ENCODE measurements around the gene NME3.
A peak's percentile ranks its signal among the peaks of the same experiment; 100 is the strongest.

Gene NME3

DNA sequence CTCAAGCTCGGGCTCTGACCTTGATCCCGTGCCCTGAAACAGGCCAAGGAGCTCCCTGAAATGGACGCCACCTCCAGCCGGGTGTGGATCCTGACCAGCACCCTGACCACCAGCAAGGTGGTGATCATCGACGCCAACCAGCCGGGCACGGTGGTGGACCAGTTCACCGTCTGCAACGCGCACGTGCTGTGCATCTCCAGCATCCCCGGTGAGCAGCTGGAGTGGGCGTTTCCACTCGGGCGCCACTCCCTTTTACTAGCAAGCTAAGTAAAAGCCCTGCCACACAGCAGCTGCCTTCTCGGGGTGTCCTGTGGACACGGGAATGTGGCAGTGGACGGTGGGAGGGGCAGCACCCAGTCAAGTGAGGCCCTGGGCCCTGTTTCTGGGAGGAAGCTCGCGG, 6.4 kb downstream of the NME3 start:
- DNase-seq (ENCODE audit: extremely low read depth, low read depth), result no peak
- TF ChIP-seq, protein P1, sequence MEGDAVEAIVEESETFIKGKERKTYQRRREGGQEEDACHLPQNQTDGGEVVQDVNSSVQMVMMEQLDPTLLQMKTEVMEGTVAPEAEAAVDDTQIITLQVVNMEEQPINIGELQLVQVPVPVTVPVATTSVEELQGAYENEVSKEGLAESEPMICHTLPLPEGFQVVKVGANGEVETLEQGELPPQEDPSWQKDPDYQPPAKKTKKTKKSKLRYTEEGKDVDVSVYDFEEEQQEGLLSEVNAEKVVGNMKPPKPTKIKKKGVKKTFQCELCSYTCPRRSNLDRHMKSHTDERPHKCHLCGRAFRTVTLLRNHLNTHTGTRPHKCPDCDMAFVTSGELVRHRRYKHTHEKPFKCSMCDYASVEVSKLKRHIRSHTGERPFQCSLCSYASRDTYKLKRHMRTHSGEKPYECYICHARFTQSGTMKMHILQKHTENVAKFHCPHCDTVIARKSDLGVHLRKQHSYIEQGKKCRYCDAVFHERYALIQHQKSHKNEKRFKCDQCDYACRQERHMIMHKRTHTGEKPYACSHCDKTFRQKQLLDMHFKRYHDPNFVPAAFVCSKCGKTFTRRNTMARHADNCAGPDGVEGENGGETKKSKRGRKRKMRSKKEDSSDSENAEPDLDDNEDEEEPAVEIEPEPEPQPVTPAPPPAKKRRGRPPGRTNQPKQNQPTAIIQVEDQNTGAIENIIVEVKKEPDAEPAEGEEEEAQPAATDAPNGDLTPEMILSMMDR (IDR thresholded peaks at IDR 0.05; ENCODE audit: low read depth, low read length, missing control alignments), result no peak
- no peak overlapping the region for H3K4me3 ChIP-seq (replicated peaks; ENCODE audit: low read depth, low read length)

DNA sequence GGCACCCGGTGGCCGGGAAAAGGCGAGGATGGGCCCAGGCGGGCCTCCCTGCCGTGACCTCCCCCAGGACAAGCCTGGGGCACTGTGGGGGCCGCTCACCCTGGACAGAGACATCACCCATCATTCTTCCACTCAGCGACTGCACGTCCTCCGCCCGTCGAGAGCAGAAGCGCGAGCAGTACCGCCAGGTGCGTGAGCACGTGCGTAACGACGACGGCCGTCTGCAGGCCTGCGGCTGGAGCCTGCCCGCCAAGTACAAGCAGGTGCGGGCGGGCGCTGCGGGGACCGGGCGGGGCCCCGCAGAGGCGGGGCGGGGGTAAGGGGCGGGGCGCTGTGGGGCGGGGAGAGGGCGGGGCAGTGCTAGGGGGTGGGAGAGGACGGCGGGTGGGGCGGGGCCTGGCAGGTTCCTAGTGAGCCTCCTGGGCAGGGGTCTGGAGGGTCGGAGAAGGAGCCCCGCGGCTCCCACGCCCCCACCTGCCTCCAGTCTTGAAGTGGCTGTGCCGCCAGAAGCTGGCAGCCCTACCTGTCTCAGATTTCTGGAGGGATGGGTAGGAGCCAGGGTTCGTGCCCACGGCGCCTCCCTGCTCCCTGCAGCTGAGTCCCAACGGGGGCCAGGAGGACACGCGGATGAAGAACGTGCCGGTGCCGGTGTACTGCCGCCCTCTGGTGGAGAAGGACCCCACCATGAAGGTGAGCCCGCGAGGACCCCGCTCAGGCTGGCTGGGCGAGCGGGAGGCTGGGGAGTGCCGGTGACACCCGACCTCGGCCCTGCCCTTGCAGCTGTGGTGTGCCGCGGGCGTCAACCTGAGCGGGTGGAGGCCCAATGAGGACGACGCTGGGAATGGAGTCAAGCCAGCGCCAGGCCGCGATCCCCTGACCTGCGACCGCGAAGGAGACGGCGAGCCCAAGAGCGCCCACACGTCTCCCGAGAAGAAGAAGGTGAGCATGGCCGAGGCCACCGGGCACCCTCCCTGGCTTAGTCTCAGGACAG, 7.5 kb downstream of the NME3 start:
- TF ChIP-seq, protein P1 (IDR thresholded peaks at IDR 0.05; ENCODE audit: low read depth, low read length, missing control alignments), result peak; percentile 47
- no peak overlapping the region for H3K4me3 ChIP-seq (replicated peaks; ENCODE audit: low read depth, low read length)
- DNase-seq (ENCODE audit: extremely low read depth, low read depth), result no peak

DNA sequence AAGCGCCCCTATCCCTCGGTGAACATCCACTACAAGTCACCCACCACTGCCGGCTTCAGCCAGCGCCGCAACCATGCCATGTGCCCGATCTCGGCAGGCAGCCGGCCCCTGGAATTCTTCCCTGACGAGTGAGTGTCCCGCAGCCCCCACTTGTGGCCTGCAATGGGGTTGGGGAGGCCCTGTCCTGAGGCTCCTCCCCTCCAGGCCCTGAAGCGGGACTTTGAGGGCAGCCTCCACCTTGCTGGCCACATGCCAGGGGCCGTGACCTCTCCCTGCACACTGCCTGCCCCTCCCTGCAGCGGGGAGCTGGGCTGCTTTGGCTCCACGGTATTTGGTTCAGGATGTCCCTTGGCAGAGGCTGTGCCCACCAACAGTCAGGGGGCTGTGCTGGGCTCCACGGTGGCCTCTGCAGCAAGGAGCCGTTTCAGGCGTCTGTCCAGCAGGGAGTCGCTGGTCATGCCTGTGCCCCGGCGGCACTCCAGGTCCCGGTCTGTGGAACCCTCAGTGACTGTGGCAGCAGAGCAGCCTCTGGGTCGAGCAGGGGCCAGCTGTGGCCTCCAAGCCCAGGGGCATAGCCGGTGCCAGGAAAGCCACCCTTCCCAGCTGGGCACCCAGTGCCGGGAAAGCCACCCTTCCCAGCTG, 8.3 kb downstream of the NME3 start:
- no peak for DNase-seq (ENCODE audit: extremely low read depth, low read depth)
- no peak overlapping the region for H3K4me3 ChIP-seq (replicated peaks; ENCODE audit: low read depth, low read length)
- TF ChIP-seq, protein P1 (IDR thresholded peaks at IDR 0.05; ENCODE audit: low read depth, low read length, missing control alignments), result no peak

DNA sequence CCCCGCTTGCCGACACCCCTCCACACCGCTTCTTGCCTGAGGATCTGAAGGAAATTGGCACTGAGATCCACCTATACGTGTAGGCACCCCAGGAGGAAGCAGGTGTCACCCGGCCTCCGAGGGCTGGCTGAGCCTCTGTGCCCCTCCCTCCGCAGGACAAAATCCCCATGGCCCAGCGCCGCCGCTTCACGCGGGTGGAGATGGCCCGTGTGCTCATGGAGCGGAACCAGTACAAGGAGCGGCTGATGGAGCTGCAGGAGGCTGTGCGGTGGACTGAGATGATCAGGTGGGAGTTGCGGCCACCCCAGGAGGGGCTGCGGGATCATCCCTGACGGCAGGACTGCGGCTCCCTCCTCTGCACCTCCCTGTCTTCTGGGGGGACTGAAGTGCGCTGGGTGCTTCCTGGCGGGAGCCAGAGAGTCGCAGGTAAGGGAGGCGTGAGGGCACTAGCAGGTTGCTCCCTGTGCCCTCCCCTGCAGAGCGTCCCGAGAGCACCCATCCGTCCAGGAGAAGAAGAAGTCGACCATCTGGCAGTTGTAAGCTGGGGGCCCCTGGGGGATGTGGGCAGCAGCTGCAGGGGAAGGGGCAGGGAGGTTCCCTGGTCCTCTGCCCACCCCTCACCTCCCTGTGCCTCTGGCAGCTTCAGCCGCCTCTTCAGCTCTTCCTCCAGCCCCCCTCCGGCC, 9.0 kb downstream of the NME3 start:
- TF ChIP-seq, protein P1 (IDR thresholded peaks at IDR 0.05; ENCODE audit: low read depth, low read length, missing control alignments), result no peak
- no peak for DNase-seq (ENCODE audit: extremely low read depth, low read depth)
- H3K4me3 ChIP-seq (replicated peaks; ENCODE audit: low read depth, low read length), result no peak overlapping the region

DNA sequence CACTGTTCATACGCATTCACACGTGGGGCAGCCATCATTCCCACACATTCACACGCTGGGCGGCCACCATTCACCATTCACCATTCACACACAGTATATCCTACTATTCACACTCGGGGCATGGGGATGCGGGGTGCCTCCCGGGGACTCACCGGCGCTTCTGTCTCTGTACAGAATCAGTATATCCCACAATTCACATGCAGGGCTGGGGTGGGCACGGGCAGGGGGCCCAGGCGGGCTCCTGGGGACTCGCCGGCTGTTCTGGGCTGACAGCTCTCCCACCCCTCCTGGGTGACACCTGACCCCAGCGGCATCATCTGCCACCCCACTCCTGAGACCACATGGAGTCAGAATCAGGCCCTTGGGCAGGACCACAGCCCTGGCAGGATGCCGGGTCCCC, 9.6 kb downstream of the NME3 start:
- DNase-seq (ENCODE audit: extremely low read depth, low read depth), result no peak
- no peak overlapping the region for H3K4me3 ChIP-seq (replicated peaks; ENCODE audit: low read depth, low read length)
- TF ChIP-seq, protein P1 (IDR thresholded peaks at IDR 0.05; ENCODE audit: low read depth, low read length, missing control alignments), result no peak

DNA sequence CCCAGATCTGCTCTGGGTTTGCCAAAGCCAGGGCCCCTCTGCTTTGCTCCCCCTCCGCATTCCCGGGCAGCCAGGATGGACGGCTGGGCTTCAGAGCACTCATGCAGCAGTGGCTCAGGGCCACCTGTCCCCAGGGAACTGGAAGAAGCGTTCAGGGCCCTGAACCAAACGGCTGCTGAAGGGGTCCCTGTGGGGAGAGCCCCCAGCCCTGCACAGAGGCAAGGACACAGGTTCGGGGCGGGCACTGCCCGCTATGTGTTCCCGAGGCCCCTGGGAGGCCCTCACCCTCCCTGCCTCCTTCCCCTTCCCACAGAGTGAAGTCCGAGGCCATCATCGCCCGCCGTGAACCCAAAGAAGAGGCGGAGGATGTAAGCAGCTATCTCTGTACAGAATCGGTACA, 10.4 kb downstream of the NME3 start:
- no peak for DNase-seq (ENCODE audit: extremely low read depth, low read depth)
- TF ChIP-seq, protein P1 (IDR thresholded peaks at IDR 0.05; ENCODE audit: low read depth, low read length, missing control alignments), result no peak
- no peak overlapping the region for H3K4me3 ChIP-seq (replicated peaks; ENCODE audit: low read depth, low read length)
